ENCODE data around the gene CDKN2D. TPM values are rescaled to one million over a fixed set of nuclear protein-coding genes. Genes with fewer than 3 reads are reported as not detected.

The CDKN2D gene
- polyA plus RNA-seq, 1 donor from 2014 or later, result 333 TPM

GRCh38 chr19:10554760-10555609 is 13.8 kb downstream of the CDKN2D start:
- peaks cover 7% of the 10 kb centered on the region for H3K36me3 ChIP-seq (ENCODE audit: insufficient read depth, low read length)

More at GRCh38 chr19:10554760-10555609, 13.8 kb downstream of the CDKN2D start:
- Histone ChIP-seq H3F3A (ENCODE audit: insufficient read depth, low read length, poor library complexity, severe bottlenecking) (no peaks in the 10 kb centered on the region), H3K27ac (ENCODE audit: low read length) (no peak overlapping the region), H3K4me3 (ENCODE audit: low read length) (no peak overlapping the region), H3K9ac (ENCODE audit: low read length) (no peak overlapping the region), H3K4me2 (ENCODE audit: low read length) (no peak overlapping the region), H4K20me1 (ENCODE audit: insufficient read depth) (no peaks in the 10 kb centered on the region), H3K9me2 (ENCODE audit: insufficient read depth, low read length) (no peaks in the 10 kb centered on the region), H3K27me3 (ENCODE audit: insufficient read depth, low read depth, low read length) (no peaks in the 10 kb centered on the region), H2AFZ (ENCODE audit: low read depth, low read length) (no peak overlapping the region), H3K9me3 (ENCODE audit: low read length) (no peaks in the 10 kb centered on the region), H3K79me2 (replicated peaks; ENCODE audit: insufficient read depth, low read length) (no peaks in the 10 kb centered on the region)
- TF ChIP-seq MXI1 (conservative IDR thresholded peaks at IDR 0.05; ENCODE audit: poor library complexity, severe bottlenecking) (no peak), EP300 (conservative IDR thresholded peaks at IDR 0.05; ENCODE audit: poor library complexity, severe bottlenecking) (no peak), EZH2 (IDR thresholded peaks at IDR 0.05; ENCODE audit: borderline replicate concordance, insufficient read depth, low read length, poor library complexity, severe bottlenecking) (no peak), RAD21 (conservative IDR thresholded peaks at IDR 0.05) (no peak), SMC3 (conservative IDR thresholded peaks at IDR 0.05; ENCODE audit: poor library complexity) (no peak), POLR2AphosphoS5 (IDR thresholded peaks at IDR 0.05) (no peak), TAF1 (IDR thresholded peaks at IDR 0.05; ENCODE audit: low read depth) (no peak), REST (IDR thresholded peaks at IDR 0.05; ENCODE audit: borderline replicate concordance) (no peak), CTCF (IDR thresholded peaks at IDR 0.05; ENCODE audit: poor library complexity, severe bottlenecking) (no peak)
